Activated naive CD8-positive, alpha-beta T cell treated with anti-CD3 and anti-CD28 coated beads, Interleukin-2, amount 50 U/mL, for 16 hours (primary cell): Measurements from ENCODE around the gene ZNF93.
"Not testable (repeated sequence)": the region's sequence is repeated elsewhere in the genome, so short reads cannot be mapped to it uniquely, and the experiment has no call there.

ENCODE experiments used
- DNase-seq: peaks from one replicate; pipeline ENCODE4 v3.0.0-alpha.2; 2020; ENCODE audit warnings: low read depth, low spot score

Gene ZNF93

DNA sequence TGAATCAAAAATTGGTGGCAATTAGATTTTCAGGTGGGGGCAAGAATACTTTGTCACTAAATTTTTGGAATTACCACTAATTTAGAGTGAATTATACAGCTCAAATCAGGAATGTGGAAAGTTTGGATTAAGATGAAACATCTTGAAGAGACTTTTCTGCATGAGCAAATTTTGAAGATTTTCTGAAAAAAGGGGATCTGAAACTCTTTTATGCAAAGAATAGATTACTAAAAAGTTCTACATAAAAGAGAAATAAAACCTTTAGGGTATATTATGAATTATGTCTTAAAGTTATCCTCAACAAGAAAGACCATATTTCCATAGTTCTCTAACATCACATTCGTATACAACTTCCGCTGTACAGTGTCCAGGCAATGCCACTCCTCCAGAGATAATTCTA is 36.7 kb downstream of the ZNF93 start:
- no peak for DNase-seq

DNA sequence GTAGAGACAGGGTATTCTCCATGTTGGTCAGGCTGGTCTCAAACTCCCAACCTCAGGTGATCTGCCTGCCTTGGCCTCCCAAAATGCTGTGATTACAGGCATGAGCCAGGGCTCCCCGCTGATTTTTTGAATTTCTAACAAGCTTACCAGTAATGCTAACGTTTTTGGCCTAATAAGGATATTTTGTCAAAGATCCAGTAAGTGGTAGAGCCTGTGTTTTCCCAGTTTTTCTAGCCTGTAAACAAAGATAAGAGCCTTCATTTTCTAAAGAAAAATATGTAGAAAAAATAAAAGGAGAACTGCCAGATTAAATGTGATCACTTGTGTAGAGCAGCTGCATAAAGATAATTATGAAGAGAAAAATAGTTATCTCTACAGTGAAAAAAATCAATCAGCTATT is 37.7 kb downstream of the ZNF93 start:
- DNase-seq: no peak

DNA sequence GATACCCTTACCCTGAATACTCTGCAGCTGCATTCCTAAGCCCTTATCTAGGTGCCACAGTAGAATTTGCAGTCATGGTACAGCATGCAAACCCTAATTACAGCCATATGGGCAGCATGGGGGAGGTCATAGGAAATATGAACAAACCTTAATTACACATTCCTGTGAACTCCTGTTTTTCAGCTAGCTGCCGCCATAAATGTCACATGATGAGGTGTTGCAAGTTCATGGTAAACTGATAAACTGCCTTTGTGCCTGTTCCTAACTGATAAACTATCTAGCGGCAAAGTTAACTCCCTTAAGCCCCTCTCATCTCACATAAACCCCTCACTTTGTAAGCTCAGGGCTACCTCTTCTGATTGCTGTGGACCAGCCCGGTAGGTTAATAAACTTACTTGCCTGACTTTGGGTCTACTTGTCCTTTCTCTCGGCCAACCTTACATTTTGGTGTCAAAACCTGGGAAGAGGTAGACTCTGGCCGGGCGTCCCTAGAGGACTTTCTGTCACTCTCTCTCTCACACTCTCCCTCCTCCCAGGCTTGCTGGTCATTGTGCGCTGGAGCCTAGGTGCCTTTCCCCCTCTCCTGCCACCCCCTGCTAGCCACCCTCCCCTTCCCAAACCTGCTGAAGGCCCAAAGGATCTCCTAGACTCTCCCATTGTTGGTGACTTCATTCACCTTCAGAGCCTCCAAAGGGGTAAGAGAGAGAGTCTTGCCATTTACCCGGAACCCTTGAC is 43.3 kb downstream of the ZNF93 start:
- no peak for DNase-seq

DNA sequence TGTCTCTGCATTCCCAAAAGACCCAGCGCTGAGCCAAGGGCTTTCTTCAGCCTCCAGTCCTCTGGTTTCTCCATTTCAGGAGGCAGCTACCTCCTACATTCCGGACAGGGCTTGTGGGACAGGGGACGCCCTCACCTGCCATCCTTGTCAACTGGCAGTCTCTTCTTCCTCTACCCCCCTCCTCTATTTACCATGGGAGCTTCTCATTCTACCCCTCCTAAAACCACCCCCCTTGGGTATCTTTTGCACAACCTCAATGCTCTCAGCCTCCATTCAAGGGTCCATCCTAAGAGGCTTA is 43.8 kb downstream of the ZNF93 start:
- no peak for DNase-seq

DNA sequence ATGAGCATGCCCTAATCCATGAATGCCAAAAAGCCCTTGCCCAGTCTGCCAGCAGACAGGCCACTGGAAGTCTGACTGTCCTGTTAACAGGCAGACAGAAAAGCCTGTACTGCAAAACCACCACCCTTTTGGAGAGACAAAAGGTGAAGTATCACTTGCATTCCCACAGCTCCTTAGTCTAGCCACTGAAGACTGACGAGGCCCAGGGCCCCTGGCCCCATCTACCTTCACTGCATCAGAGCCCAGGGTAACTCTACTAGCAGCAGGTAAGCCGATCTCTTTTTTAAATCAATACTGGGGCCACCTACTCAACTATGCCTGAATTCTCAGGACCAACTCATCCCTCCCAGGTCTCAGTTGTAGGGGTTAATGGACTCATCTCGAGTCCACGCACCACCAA is 45.5 kb downstream of the ZNF93 start:
- no peak for DNase-seq

DNA sequence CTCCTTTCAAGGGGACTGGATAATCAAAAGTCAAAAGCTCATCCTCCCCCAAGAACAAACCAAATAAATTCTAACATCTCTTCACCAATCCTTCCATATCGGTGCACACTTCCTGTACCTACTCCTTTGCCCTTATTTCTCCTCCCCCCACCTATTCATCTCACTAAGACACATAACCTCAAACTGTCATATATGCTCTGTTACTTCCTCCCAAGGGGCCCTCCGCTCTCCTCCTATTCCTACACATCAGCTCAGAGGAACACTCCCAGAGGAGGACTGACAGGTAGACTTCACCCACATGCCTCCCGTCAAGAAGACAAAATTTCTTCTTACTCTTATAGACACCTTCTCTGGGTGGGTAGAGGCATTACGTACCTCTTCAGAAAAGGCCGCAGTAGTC is 48.1 kb downstream of the ZNF93 start:
- no peak for DNase-seq

DNA sequence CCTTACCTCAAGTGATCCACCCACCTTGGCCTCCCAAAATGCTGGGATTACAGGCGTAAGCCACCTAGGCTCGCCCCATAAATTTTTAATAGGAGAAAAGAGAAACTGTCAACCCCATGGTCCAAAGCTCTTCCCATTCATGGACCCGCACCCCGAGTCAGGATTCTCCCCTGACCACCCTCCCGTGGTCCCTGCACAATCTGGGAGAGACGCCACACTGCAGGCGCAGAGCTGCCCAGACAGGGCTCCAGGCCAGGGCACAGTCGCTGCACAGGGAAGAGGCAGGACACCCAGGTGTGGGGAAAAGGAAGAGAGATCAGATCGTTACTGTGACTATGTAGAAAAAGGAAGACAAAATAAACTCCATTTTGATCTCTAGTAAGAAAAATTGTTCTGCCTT is 54.5 kb downstream of the ZNF93 start:
- no peak for DNase-seq

DNA sequence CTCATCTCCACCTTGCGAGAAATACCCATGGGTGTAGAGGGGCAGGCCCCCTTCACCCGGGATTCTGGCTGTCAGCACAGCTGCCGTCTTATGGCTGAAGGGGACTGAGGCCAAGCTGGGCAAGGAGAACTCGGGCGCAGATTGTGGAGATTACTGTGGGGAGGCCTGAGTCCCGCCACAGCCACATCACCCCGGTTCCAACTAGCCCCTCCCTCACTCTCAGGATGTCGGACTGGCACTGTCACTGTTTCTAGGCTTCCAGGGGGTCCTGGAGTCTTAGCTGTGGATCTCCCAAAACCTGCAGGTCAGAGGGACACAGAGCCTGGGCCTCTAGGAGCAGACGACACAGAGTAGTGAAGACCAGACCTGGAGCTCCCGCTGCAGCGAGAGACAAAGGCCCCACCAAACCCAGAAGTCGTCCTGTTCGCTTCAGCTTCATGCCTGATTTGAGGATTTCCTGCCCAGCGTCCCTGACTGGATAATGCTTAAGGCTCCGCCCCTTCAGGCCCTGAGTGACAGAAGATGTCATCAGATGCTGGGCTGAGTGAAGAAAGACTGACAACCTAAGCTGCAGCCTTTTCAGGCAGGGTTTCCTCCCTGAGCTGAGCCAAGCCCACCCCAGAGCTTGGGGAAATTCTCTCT is 55.8 kb downstream of the ZNF93 start:
- no peak for DNase-seq

DNA sequence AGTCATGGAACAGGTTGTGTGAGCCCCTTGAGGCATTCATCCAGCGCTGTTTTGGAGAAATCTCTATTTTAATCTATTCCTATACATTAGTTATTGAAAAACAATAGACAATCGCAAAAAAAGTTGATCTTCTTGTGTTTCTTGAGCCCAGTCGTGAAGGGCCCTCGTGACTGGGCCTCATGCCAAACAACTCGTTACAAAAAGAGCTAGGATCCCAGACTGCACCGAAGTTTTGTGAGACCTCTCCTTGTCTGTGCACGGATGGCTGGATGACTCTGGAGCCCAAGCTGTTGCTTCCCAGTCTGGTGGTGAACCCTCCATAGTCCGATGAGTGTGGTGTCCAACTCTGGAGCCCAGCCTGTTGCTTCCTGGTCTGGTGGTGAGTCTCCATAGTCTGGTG is 57.0 kb downstream of the ZNF93 start:
- not testable (repeated sequence) for DNase-seq

DNA sequence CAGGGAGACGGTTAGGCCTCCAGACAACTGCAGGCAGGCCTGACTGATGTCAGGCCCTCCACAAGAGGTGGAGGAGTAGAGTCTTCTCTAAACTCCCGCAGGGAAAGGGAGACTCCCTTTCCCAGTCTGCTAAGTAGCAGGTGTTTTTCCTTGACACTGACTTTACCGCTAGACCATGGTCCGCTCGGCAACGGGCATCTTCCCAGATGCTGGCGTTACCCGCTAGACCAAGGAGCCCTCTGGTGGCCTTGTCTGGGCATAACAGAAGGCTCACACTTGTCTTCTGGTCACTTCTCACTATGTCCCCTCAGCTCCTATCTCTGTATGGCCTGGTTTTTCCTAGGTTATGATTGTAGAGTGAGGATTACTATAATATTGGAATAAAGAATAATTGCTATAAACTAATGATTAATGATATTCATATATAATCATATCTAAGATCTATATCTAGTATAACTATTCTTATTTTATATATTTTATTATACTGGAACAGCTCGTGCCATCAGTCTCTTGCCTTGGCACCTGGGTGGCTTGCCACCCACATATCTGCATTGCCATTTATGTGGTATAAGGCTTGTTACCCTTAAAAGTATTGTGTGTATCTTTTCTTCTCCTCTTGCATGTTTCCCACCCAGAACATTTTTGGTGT is 58.5 kb downstream of the ZNF93 start:
- DNase-seq: peak; percentile 40

DNA sequence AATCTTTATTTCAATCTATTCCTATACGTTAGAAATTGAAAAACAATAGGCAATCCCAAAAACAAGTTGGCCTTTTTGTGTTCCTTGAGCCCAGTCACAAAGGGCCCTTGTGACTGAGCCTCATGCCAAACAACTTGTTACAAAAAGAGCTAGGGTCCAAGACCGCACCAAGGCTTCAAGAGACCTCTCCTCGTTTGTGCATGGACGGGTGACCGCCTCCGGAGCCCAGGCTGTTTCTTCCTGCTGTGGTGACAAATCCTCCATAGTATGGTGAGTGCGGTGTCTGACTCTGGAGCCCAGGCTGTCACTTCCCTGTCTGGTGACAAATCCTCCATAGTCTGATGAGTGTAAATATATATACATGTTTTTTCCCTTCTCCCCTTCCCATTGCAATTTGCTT is 63.7 kb downstream of the ZNF93 start:
- no peak for DNase-seq

DNA sequence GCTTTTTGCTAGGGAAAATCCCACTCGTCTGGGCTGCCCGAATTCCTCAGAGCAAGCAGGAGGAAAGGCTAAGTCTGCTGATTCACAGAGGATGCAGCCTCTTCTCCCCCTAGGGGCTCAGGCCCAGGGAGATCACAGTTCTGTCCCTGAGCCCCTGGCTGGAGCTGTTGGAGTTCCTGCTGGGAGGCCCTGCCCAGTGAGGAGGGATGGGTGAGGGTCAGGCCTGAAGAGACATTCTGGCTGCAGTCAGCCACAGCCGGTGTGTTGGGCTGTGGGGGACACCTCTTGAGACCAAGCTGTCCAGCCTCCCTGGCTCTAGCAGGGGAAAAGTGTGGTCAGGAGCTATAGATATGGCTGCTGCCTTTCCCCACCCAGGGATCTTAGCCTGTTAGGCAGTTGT is 65.4 kb downstream of the ZNF93 start:
- DNase-seq: not testable (repeated sequence)

DNA sequence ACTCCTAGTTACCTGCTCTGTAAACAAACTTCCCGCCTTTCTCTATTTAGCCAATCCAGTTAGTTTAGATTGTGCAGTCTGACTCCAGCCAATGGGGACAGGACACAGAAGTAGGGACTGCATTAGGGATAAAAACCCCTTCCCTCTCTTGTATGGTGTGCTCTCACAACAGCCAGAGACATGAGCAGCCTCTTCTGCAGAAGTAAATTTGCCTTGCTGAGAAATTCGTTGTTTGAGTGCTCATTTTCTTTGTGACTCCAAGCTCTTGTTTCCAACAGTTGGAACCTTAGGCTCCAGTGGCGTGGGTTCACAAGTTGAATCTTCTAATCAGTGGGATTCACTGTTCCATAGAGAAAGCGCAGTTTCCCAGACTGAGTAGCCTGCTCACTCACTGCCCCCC is 66.1 kb downstream of the ZNF93 start:
- DNase-seq: no peak
